HG02678 (cell line): Measurements from ENCODE around the gene PRAMEF11.
"Not testable (repeated sequence)": the region's sequence is repeated elsewhere in the genome, so short reads cannot be mapped to it uniquely, and the experiment has no call there.

ENCODE experiments used
- ATAC-seq: cut with Tn5 transposase; IDR thresholded peaks from one replicate; pipeline ENCODE4 v1.9.1; 2021; ENCODE audit warnings: mild to moderate bottlenecking, moderate library complexity; ENCODE audit not compliant: unreplicated experiment

The PRAMEF11 gene

GRCh38 chr1:12831310-12831709, at the start of gene PRAMEF11:
PRAMEF11 (minus strand) TSS chr1:12831410; CDS start chr1:12828789, 2,621 bp downstream.
- not testable (repeated sequence) for ATAC-seq

- ATAC-seq: not testable (repeated sequence)
These were observed 47.2 kb upstream of the PRAMEF11 start for GRCh38 chr1:12878453-12878852.

- ATAC-seq: not testable (repeated sequence)
These were observed 32.1 kb upstream of the PRAMEF11 start for GRCh38 chr1:12863131-12863880.

- not testable (repeated sequence) for ATAC-seq
These were observed 25.6 kb upstream of the PRAMEF11 start, which contains the start of gene PRAMEF2 for GRCh38 chr1:12856786-12857185. PRAMEF2 (plus strand) TSS chr1:12857086; CDS start chr1:12859010, 1,924 bp downstream.

GRCh38 chr1:12851779-12852178, 20.6 kb upstream of the PRAMEF11 start:
- no peak for ATAC-seq

GRCh38 chr1:12848620-12849019, 17.4 kb upstream of the PRAMEF11 start, which contains the start of gene HNRNPCL1:
HNRNPCL1 (minus strand) TSS chr1:12848720; CDS start chr1:12848289, 431 bp downstream.
- not testable (repeated sequence) for ATAC-seq

GRCh38 chr1:12833251-12833650, 2.0 kb upstream of the PRAMEF11 start:
- ATAC-seq: not testable (repeated sequence)

GRCh38 chr1:12819061-12819460, 12.1 kb downstream of the PRAMEF11 start:
- ATAC-seq: not testable (repeated sequence)

GRCh38 chr1:12811409-12811784, 19.8 kb downstream of the PRAMEF11 start:
- no peak for ATAC-seq

- no peak for ATAC-seq
These were observed 20.4 kb downstream of the PRAMEF11 start for GRCh38 chr1:12810691-12811408.

- ATAC-seq: no peak
These were observed 21.3 kb downstream of the PRAMEF11 start for GRCh38 chr1:12809933-12810332.

- ATAC-seq: no peak
These were observed 31.5 kb downstream of the PRAMEF11 start for GRCh38 chr1:12799730-12800129.

GRCh38 chr1:12798911-12799310, 32.3 kb downstream of the PRAMEF11 start:
- ATAC-seq: no peak

GRCh38 chr1:12791097-12791496, 40.1 kb downstream of the PRAMEF11 start, which contains the start of gene PRAMEF1:
PRAMEF1 (plus strand) TSS chr1:12791397; CDS start chr1:12793228, 1,831 bp downstream.
- not testable (repeated sequence) for ATAC-seq

GRCh38 chr1:12784729-12785128, 46.5 kb downstream of the PRAMEF11 start:
- not testable (repeated sequence) for ATAC-seq

- not testable (repeated sequence) for ATAC-seq
These were observed 47.4 kb downstream of the PRAMEF11 start for GRCh38 chr1:12783783-12784182.

- not testable (repeated sequence) for ATAC-seq
These were observed 49.7 kb downstream of the PRAMEF11 start for GRCh38 chr1:12781488-12781887.

GRCh38 chr1:12778907-12779306, 52.3 kb downstream of the PRAMEF11 start:
- ATAC-seq: no peak

- no peak for ATAC-seq
These were observed 53.1 kb downstream of the PRAMEF11 start for GRCh38 chr1:12778061-12778460.

- ATAC-seq: no peak
These were observed 54.2 kb downstream of the PRAMEF11 start for GRCh38 chr1:12776801-12777557.

GRCh38 chr1:12775443-12775842, 55.8 kb downstream of the PRAMEF11 start:
- ATAC-seq: no peak
